HepG2 (cell line): Measurements from ENCODE around the gene TMEM14A. TPM values are rescaled to one million over a fixed set of nuclear protein-coding genes. Genes with fewer than 3 reads are reported as not detected.

Experiments used
- ADNP ChIP-seq: sonication (generic); formaldehyde crosslinking; IDR thresholded peaks from 2 replicates; pipeline ENCODE4 v1.4.0; 2020; ENCODE audit warnings: missing genetic modification reagents
- ATAD3A ChIP-seq: sonication (generic); formaldehyde crosslinking; IDR thresholded peaks from 2 replicates; pipeline ENCODE4 v1.4.0; 2020; ENCODE audit warnings: missing genetic modification reagents
- PRDM15 ChIP-seq: sonication (generic); formaldehyde crosslinking; IDR thresholded peaks from 2 replicates; pipeline ENCODE4 v1.4.0; 2020; ENCODE audit warnings: missing genetic modification reagents
- RERE ChIP-seq: IDR thresholded peaks from 2 replicates; pipeline ENCODE4 v1.6.1; 2016; ENCODE audit warnings: low read depth, missing genetic modification reagents, missing compliant biosample characterization
- SYNCRIP ChIP-seq: fragments of 200-400 bp; formaldehyde crosslinking; IDR thresholded peaks from 2 replicates; pipeline ENCODE4 v1.6.1; 2018; ENCODE audit warnings: mild to moderate bottlenecking, low read depth, low read length; ENCODE audit not compliant: insufficient read depth
- TRIM24 ChIP-seq: sonication (generic); formaldehyde crosslinking; IDR thresholded peaks from 2 replicates; pipeline ENCODE4 v1.8.0; 2022; ENCODE audit warnings: mild to moderate bottlenecking, missing genetic modification reagents
- ZNF589 ChIP-seq: sonication (generic); formaldehyde crosslinking; conservative IDR thresholded peaks from 2 replicates; pipeline ENCODE4 v1.8.0; 2022; ENCODE audit warnings: mild to moderate bottlenecking, moderate library complexity, missing genetic modification reagents
- ZSCAN25 ChIP-seq: sonication (generic); formaldehyde crosslinking; IDR thresholded peaks from 2 replicates; pipeline ENCODE4 v1.8.0; 2022; ENCODE audit warnings: mild to moderate bottlenecking, missing genetic modification reagents
- polyA plus RNA-seq, 8 experiments: library from polyadenylated mRNA; depleted of rRNA in 3 of 8; stranded (reverse) in 7 of 8; unstranded in 1 of 8; fragments of >200 nt; fragmentation: Illumina TruSeq in 4 of 8; extraction: Trizol in 4 of 8; gene quantifications; 2 replicates each; pipeline versions ENCODE4 v1.2.1 to v1.2.3, GENCODE V29; 2011 to 2016; ENCODE audit warnings: low read depth in 4 of 8, missing spikeins in 1 of 8, mixed read lengths in 1 of 8; ENCODE audit not compliant: insufficient read depth in 1 of 8
- total RNA-seq, 5 experiments: library from RNA; depleted of rRNA; stranded (reverse); fragments of >200 nt; fragmentation: Illumina TruSeq; extraction: Trizol; gene quantifications; 2 replicates each; pipeline ENCODE4 v1.2.3, GENCODE V29; 2016; ENCODE audit warnings: low read depth in 1 of 5
- TF ChIP-seq, protein P1 (sequence below): sonication (generic); formaldehyde crosslinking; IDR thresholded peaks from 2 replicates; pipeline ENCODE4 v1.5.0; 2020; ENCODE audit warnings: mild to moderate bottlenecking, missing genetic modification reagents, moderate library complexity
- TF ChIP-seq, protein P2 (sequence below): sonication (generic); IDR thresholded peaks from 2 replicates; pipeline ENCODE4 v1.6.1; 2016; ENCODE audit warnings: low read depth, borderline replicate concordance
- TF ChIP-seq, protein P3 (sequence below): sonication (generic); formaldehyde crosslinking; IDR thresholded peaks from 2 replicates; pipeline ENCODE4 v1.4.0; 2020; ENCODE audit warnings: mild to moderate bottlenecking, low read depth, missing genetic modification reagents

The TMEM14A gene
- total and polyA plus RNA-seq, 2 of the 13 experiments (the other 11 are each of a cell fraction or from before 2014, with no cell fraction given), result 24.6 to 73.7 TPM

- peak; percentile 95 for TF ChIP-seq PRDM15
- TF ChIP-seq ZSCAN25 (CRISPR knock-in tag), result peak; percentile 69
- TF ChIP-seq SYNCRIP, result no peak
- peak; percentile 64; the same call in 1 of the 2 replicates for TF ChIP-seq RERE (CRISPR knock-in tag)
- TF ChIP-seq, protein P1, sequence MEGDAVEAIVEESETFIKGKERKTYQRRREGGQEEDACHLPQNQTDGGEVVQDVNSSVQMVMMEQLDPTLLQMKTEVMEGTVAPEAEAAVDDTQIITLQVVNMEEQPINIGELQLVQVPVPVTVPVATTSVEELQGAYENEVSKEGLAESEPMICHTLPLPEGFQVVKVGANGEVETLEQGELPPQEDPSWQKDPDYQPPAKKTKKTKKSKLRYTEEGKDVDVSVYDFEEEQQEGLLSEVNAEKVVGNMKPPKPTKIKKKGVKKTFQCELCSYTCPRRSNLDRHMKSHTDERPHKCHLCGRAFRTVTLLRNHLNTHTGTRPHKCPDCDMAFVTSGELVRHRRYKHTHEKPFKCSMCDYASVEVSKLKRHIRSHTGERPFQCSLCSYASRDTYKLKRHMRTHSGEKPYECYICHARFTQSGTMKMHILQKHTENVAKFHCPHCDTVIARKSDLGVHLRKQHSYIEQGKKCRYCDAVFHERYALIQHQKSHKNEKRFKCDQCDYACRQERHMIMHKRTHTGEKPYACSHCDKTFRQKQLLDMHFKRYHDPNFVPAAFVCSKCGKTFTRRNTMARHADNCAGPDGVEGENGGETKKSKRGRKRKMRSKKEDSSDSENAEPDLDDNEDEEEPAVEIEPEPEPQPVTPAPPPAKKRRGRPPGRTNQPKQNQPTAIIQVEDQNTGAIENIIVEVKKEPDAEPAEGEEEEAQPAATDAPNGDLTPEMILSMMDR (CRISPR knock-in tag), result peak; percentile 50
- TF ChIP-seq TRIM24 (CRISPR knock-in tag), result no peak
- TF ChIP-seq, protein P2, sequence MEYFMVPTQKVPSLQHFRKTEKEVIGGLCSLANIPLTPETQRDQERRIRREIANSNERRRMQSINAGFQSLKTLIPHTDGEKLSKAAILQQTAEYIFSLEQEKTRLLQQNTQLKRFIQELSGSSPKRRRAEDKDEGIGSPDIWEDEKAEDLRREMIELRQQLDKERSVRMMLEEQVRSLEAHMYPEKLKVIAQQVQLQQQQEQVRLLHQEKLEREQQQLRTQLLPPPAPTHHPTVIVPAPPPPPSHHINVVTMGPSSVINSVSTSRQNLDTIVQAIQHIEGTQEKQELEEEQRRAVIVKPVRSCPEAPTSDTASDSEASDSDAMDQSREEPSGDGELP, result peak; percentile 77; the same call in 1 of the 2 replicates
- 0 out of 2 replicates have a peak, but pooled peaks have one; percentile 12 for TF ChIP-seq ADNP (CRISPR knock-in tag)
- TF ChIP-seq ATAD3A (CRISPR knock-in tag), result 0 out of 2 replicates have a peak, but pooled peaks have one; percentile 24
- peak; percentile 91 for TF ChIP-seq ZNF589 (CRISPR knock-in tag)
- TF ChIP-seq, protein P3, sequence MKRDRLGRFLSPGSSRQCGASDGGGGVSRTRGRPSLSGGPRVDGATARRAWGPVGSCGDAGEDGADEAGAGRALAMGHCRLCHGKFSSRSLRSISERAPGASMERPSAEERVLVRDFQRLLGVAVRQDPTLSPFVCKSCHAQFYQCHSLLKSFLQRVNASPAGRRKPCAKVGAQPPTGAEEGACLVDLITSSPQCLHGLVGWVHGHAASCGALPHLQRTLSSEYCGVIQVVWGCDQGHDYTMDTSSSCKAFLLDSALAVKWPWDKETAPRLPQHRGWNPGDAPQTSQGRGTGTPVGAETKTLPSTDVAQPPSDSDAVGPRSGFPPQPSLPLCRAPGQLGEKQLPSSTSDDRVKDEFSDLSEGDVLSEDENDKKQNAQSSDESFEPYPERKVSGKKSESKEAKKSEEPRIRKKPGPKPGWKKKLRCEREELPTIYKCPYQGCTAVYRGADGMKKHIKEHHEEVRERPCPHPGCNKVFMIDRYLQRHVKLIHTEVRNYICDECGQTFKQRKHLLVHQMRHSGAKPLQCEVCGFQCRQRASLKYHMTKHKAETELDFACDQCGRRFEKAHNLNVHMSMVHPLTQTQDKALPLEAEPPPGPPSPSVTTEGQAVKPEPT (CRISPR knock-in tag), result no peak
These were observed at the start of gene TMEM14A (continued) for GRCh38 chr6:52670502-52671409.
